Memory B cell (primary cell): ENCODE results near the gene IPO7.
"Not testable (repeated sequence)": the region's sequence is repeated elsewhere in the genome, so short reads cannot be mapped to it uniquely, and the experiment has no call there.

Experiments used
- ATAC-seq: fragments of 150-1000 bp; cut with Tn5 transposase; 2 replicates; pipeline ENCODE4 v1.10.0; 2021; ENCODE audit warnings: low read depth, mild to moderate bottlenecking, moderate library complexity
- DNase-seq, 2 donors: peaks; one replicate each; pipeline ENCODE4 v3.0.0; 2022; ENCODE audit warnings: low spot score in 2 of 2
- H3K27ac Mint-ChIP-seq: one replicate; pipeline ENCODE4 v1.8.0; 2022; ENCODE audit warnings: mild to moderate bottlenecking, moderate library complexity, mixed read lengths
- H3K27me3 Mint-ChIP-seq: one replicate; pipeline ENCODE4 v1.8.0; 2022; ENCODE audit warnings: mixed read lengths
- H3K36me3 Mint-ChIP-seq: one replicate; pipeline ENCODE4 v1.8.0; 2022; ENCODE audit warnings: mild to moderate bottlenecking, mixed read lengths
- H3K4me1 Mint-ChIP-seq: one replicate; pipeline ENCODE4 v1.8.0; 2022; ENCODE audit warnings: mixed read lengths
- H3K4me3 Mint-ChIP-seq: one replicate; pipeline ENCODE4 v1.8.0; 2022; ENCODE audit warnings: mild to moderate bottlenecking, moderate library complexity, mixed read lengths
- H3K9me3 Mint-ChIP-seq: one replicate; pipeline ENCODE4 v1.8.0; 2022; ENCODE audit warnings: mixed read lengths

Gene IPO7

DNA sequence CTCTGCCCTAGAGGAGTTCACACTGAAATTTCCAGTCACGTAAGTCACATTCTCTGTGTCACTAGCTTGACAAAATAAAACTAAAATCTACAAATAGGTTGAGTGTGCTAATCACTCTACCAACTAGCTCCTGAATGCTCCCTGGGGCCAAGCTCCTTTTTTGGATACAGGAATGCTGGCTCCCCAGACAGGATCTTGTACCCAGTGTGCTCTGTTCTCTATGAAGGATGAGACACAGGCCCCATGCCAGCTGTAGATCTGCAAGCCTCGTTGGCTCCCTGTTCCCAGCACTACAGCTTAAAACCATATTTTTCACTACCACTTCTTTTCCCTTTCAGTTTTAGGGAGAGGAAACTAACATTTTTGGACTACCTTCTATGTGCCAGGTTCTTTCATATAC is 3.7 kb upstream of the IPO7 start:
- H3K27ac Mint-ChIP-seq: no peak overlapping the region
- peaks cover 7% of the 10 kb centered on the region for H3K4me1 Mint-ChIP-seq
- no peaks in the 10 kb centered on the region for H3K36me3 Mint-ChIP-seq
- H3K4me3 Mint-ChIP-seq: no peak overlapping the region
- ATAC-seq: no peak
- DNase-seq: no peak
- no peaks in the 10 kb centered on the region for H3K27me3 Mint-ChIP-seq
- no peaks in the 10 kb centered on the region for H3K9me3 Mint-ChIP-seq

DNA sequence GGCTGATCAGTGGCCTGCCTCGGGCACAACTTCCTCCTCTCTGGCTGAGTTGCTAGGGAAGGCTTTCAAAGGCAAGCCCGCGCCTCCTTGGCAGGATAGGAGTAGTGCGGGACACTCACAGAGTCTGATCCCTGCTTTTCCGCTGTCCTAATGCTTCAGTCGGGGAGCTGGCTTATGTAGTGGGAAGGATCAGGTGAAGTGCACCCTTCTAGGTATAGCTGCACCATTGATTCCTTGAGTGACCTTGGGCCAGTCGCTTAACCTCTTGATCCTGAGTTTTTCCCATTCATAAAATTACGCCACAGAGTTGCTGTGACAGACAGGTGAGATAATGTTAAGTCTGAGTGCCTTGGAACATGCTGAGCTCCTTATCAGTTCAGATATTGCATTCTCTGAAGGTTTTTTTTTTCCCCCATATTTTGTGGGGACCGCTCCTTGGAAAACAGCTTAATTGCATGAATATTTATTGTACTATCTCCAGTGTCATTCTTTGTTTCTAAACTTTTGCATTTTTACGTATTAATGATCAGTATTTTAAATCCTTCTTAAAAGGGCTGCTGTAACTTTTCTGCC is 961 bp downstream of the IPO7 start:
- H3K36me3 Mint-ChIP-seq: peaks cover 3% of the 10 kb centered on the region
- H3K4me3 Mint-ChIP-seq: peak overlapping the region; percentile 97
- peaks cover 17% of the 10 kb centered on the region for H3K4me1 Mint-ChIP-seq
- ATAC-seq (no peak), DNase-seq (no peak)
- no peaks in the 10 kb centered on the region for H3K9me3 Mint-ChIP-seq
- peak overlapping the region; percentile 92 for H3K27ac Mint-ChIP-seq
- no peaks in the 10 kb centered on the region for H3K27me3 Mint-ChIP-seq

DNA sequence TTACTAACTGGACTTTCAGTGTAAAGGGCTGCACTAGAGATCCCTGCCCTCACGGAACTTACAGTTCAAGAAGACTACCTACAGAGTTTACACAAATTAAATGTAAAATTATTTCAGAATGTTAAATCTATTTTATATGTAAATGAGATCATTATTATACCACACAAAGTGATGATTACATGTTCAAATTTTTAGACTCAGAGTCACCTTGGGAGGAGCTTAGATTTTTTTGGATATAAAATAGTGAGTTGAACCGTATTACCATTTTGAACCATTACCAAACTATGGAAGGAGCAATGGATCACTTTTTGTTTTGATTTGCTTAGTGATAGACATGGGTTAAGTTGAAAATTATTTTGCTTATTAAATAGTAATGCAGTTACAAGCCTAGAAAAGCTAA is 1.6 kb downstream of the IPO7 start:
- no peak for ATAC-seq
- H3K27ac Mint-ChIP-seq: no peak overlapping the region
- no peak overlapping the region for H3K4me3 Mint-ChIP-seq
- H3K9me3 Mint-ChIP-seq: no peaks in the 10 kb centered on the region
- no peaks in the 10 kb centered on the region for H3K27me3 Mint-ChIP-seq
- peaks cover 17% of the 10 kb centered on the region for H3K4me1 Mint-ChIP-seq
- no peak for DNase-seq
- peaks cover 3% of the 10 kb centered on the region for H3K36me3 Mint-ChIP-seq

DNA sequence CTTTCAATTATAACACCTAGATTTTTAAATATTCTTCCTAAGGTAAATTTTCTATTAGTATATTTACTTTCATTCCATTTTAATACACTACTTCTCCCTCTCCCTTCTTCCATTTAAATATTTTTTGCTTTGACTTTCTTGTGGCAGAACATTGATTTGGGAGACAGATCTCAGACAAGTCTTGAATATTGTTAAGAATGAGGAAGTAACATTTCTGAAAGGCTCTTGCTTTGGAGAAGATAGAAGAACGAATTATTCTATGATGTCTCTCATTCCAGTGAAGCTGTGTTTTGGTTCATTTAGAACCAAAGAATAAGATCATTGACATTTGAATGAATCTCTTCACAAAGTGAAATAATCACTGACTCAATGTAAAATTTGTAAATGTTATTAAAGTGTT is 2.4 kb downstream of the IPO7 start:
- peak overlapping the region; percentile 24 for H3K4me3 Mint-ChIP-seq
- no peak for ATAC-seq

DNA sequence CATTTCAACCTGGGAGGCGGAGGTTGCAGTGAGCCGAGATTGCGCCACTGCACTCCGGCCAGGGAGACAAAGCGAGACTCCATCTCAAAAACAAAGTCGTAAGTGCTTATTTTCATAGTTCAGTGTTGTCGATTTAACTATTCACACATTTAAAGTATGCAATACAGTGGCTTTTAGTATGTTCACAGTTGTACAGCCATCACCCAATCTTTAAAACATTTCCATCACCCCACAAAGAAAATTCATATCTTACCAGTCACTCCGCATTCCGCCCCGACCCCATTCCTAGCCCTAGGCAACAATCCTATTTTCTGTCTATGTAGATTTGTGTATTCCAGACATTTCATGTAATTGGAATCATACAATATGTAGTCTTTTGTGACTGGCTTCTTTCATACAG is 11.9 kb downstream of the IPO7 start:
- H3K9me3 Mint-ChIP-seq: no peaks in the 10 kb centered on the region
- DNase-seq: no peak
- peaks cover 34% of the 10 kb centered on the region for H3K4me1 Mint-ChIP-seq
- H3K27me3 Mint-ChIP-seq: no peaks in the 10 kb centered on the region
- no peak for ATAC-seq
- peaks cover 17% of the 10 kb centered on the region for H3K36me3 Mint-ChIP-seq
- H3K27ac Mint-ChIP-seq: peak overlapping the region; percentile 35
- peak overlapping the region; percentile 39 for H3K4me3 Mint-ChIP-seq

More for the DNA sequence above, 2.4 kb downstream of the IPO7 start:
- Mint-ChIP-seq H3K36me3 (peaks cover 3% of the 10 kb centered on the region), H3K27me3 (no peaks in the 10 kb centered on the region), H3K4me1 (peaks cover 17% of the 10 kb centered on the region), H3K27ac (peak overlapping the region; percentile 56), H3K9me3 (no peaks in the 10 kb centered on the region)
- DNase-seq: no peak

DNA sequence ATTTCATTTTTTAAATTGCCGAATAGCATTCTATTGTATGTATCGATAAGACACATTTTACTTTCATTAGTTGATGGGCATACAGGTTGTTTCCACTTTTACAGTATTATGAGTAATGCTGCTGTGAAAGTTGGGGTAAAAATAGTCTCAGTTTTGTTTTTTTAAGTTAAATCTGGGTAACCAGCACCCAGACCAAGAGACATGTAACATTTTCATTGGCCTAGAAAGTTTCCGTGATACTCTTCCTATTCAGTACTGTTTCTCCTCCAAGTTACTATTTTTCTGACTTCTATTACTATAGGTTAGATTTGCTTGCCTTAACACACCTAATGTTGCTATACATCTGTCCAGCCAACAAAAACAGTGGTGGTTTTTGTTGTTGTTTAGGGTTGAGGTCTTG is 12.3 kb downstream of the IPO7 start:
- Mint-ChIP-seq H3K36me3 (peaks cover 17% of the 10 kb centered on the region), H3K27ac (peak overlapping the region; percentile 35), H3K27me3 (no peaks in the 10 kb centered on the region), H3K4me1 (peaks cover 35% of the 10 kb centered on the region), H3K9me3 (no peaks in the 10 kb centered on the region), H3K4me3 (no peak overlapping the region)
- DNase-seq (no peak), ATAC-seq (no peak)

DNA sequence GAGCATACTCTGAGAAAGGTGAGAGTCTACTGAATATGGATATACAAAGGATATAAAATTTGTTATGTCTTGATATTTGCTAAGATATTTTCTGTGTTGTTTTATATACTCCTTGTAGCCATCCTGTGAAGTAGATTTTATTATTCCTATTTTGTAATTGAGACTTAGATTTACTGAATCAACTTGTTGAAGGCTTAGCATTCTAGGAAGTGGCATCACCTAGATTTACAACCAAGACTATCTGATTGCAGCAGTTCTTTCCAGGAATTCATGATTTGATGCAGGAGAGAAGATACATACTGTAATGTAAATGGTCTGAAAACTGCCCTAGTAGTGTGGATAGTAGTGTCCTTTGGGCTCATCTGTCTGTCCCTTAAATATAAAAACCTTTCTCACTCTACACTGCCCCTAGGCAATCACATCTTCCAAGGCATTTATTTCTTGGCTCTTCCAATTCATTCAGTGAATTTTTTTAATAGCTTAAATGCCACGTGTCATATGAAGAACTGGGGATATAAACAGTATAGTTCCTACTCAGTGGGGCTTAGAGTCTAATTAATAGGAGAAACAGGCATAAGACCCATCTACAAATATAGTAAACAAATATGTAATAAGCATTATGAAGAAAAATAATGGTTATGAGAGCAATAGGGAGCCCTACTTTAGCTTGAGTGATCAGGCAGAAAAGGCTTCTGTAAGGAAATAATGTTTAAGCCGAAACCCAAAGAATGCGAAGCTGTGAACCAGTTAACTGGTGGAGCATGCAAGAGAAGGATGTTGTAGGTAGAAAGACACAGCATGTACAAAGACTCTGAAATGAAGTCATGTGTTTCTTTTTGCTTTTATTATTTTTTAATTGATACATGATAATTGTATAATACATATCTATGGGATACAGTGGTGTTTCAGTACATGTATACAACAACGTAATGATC is 13.6 kb downstream of the IPO7 start:
- peaks cover 14% of the 10 kb centered on the region for H3K36me3 Mint-ChIP-seq
- peak overlapping the region; percentile 27 for H3K4me3 Mint-ChIP-seq
- peaks cover 34% of the 10 kb centered on the region for H3K4me1 Mint-ChIP-seq
- no peaks in the 10 kb centered on the region for H3K27me3 Mint-ChIP-seq
- no peak for ATAC-seq
- H3K27ac Mint-ChIP-seq: peak overlapping the region; percentile 77
- H3K9me3 Mint-ChIP-seq: no peaks in the 10 kb centered on the region
- DNase-seq: no peak

DNA sequence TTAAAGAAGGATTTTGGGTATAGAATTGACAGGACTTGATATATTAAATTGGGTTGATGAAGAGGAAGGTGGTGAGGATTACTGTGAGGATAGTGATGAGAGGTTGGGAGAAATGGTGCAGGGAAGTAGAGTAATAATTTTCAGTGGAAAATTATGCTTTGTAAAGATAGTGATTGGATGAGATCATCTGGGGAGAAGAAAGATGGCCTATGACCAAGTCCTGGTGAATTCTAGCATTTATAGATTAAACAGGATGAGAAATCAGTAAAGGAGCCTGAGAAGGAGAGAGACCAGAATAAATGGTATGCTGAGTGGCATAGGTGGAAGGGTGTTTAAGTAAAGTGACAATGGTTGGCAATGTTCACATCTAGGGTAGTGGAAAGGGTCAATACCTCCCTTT is 15.0 kb downstream of the IPO7 start:
- Mint-ChIP-seq H3K4me3 (no peak overlapping the region), H3K4me1 (peaks cover 32% of the 10 kb centered on the region), H3K36me3 (peaks cover 13% of the 10 kb centered on the region), H3K27ac (no peak overlapping the region), H3K27me3 (no peaks in the 10 kb centered on the region), H3K9me3 (no peaks in the 10 kb centered on the region)
- DNase-seq (no peak), ATAC-seq (no peak)

DNA sequence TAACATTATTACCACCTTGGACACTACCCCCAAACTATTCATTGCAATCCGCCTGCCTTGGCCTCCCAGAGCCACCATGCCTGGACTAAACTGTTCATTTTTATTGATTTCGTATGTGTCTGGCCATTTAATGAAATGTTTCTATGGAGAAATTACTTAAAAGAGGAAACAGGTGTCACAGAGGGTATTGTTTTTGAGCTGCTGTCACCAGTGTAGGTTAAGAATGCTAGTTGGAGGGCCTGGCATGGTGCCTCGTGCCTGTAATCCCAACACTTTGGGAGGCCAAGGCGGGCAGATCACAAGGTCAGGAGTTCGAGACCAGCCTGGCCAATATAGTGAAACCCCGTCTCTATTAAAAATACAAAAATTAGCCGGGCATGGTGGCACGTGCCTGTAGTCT is 17.4 kb downstream of the IPO7 start:
- not testable (repeated sequence) for H3K27me3 Mint-ChIP-seq, ATAC-seq, H3K27ac Mint-ChIP-seq, DNase-seq, H3K4me3 Mint-ChIP-seq, H3K9me3 Mint-ChIP-seq
- H3K4me1 Mint-ChIP-seq: peaks cover 23% of the 10 kb centered on the region
- peaks cover 13% of the 10 kb centered on the region for H3K36me3 Mint-ChIP-seq

DNA sequence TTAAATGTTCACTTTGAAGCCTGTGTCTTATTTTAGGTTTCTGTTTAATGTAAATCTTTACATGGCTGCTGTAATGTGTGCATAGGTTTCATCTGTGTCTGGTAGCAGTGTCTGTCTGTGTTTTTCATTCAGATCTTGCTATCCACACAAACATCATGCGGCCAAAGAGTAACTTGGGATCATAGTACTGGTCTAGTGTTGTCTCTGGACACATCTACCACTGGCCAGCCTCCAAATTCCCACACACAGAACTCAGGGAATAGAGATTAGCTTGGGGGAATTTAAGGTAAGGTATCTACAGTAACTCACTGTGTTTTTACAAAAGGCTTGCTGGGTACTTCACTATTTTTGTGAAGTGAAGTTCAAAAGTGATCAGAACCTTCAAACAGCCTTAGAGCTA is 44.3 kb downstream of the IPO7 start:
- DNase-seq: no peak
- no peaks in the 10 kb centered on the region for H3K4me1 Mint-ChIP-seq
- H3K36me3 Mint-ChIP-seq: peaks cover 23% of the 10 kb centered on the region
- H3K27me3 Mint-ChIP-seq: no peaks in the 10 kb centered on the region
- ATAC-seq: no peak
- peak overlapping the region; percentile 60 for H3K27ac Mint-ChIP-seq
- H3K9me3 Mint-ChIP-seq: no peaks in the 10 kb centered on the region
- H3K4me3 Mint-ChIP-seq: no peak overlapping the region

DNA sequence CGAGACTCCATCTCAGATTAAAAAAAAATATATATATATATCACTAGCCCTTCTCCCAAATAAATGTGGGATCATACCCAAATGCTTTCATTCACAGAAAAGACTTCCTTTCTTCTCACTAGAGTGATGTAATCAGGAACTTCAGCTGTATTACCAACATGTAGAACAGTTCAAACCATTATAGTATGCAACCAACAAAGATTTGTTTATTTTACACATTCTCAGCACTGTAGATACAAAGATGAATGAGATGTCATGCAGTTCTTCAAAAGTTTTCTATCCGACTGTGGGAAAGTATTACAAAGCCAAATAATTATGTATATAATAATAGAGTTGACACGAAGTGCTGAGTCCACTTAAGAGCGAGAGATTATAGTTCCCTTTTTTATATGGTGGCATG is 54.2 kb downstream of the IPO7 start:
- Mint-ChIP-seq H3K36me3 (peaks cover 30% of the 10 kb centered on the region), H3K27ac (no peak overlapping the region), H3K27me3 (no peaks in the 10 kb centered on the region), H3K4me3 (no peak overlapping the region), H3K9me3 (no peaks in the 10 kb centered on the region), H3K4me1 (no peaks in the 10 kb centered on the region)
- ATAC-seq (no peak), DNase-seq (no peak)

DNA sequence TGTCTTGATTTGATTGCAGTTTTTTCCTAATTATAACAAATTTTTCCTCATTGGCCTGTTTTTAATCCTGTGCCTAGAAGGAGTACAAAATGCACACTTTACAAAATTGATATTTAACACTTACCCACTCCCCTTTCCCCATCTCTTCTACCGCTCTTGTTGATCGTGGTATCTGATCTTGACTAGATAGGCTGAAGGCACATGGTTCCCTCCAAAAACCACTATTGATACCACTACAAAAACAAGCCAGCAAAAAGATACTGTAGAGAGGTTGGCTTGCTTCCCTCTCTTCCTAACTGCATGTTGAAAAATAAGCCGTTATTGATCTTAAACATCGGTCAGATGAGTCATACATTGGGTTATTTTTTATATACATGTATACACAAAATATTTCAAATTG is 61.8 kb downstream of the IPO7 start:
- no peaks in the 10 kb centered on the region for H3K4me1 Mint-ChIP-seq
- peaks cover 13% of the 10 kb centered on the region for H3K36me3 Mint-ChIP-seq
- H3K27ac Mint-ChIP-seq: peak overlapping the region; percentile 17
- H3K27me3 Mint-ChIP-seq: no peaks in the 10 kb centered on the region
- H3K4me3 Mint-ChIP-seq: no peak overlapping the region
- no peaks in the 10 kb centered on the region for H3K9me3 Mint-ChIP-seq
- no peak for DNase-seq
- ATAC-seq: no peak

DNA sequence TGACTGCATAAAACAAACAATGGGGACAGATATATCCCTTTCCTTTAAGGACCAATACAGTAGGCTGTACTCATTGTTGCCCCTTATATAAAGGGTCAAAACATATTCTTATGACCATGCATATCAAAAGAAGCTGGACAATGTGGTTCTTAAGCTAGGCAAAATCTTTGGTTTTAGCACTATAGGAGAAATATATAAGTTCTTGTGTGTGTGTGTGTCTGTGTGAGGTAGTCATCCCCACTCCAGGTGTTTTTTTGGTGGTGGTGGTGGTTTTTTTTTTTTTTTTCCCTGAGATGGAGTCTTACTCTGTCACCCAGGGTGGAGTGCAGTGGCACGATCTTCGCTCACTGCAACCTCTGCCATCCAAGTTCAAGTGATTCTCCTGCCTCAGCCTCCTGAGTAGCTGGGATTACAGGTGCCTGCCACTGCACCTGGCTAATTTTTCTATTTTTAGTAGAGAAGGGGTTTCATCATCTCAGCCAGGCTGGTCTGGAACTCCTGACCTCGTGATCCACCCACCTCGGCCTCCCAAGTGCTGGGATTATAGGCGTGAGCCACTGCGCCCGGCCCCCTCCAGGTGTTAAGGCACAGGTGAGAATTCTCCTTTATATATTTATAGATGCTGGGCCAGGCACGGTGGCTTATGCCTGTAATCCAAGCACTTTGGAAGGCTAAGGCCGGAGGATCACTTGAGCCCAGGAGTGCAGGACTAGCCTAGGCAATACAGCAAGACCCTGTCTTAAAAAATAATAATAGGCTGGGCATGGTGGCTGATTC is 64.3 kb downstream of the IPO7 start:
- H3K4me1 Mint-ChIP-seq: no peaks in the 10 kb centered on the region
- H3K27ac Mint-ChIP-seq: no peak overlapping the region
- peaks cover 7% of the 10 kb centered on the region for H3K36me3 Mint-ChIP-seq
- H3K9me3 Mint-ChIP-seq: no peaks in the 10 kb centered on the region
- H3K27me3 Mint-ChIP-seq: no peaks in the 10 kb centered on the region
- no peak overlapping the region for H3K4me3 Mint-ChIP-seq
- DNase-seq: no peak
- no peak for ATAC-seq

DNA sequence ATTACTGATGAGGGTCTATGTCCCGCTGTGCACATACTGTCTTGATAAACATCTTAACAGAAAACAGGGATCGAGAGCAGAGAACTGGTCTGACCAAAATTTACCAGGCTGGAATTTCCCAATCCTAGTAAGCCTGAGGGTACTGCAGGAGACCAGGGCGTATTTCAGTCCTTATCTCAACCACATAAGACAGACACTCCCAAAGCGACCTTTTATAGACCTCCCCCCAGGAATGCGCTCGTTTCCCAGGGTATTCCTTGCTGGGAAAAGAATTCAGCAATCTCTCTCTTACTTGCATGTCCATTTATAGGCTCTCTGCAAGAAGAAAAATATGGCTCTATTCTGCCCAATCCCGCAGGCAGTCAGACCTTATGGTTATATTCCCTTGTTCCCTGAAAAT is 67.6 kb downstream of the IPO7 start:
- H3K9me3 Mint-ChIP-seq, H3K27ac Mint-ChIP-seq, H3K4me1 Mint-ChIP-seq, H3K4me3 Mint-ChIP-seq, ATAC-seq, DNase-seq, H3K36me3 Mint-ChIP-seq, H3K27me3 Mint-ChIP-seq: not testable (repeated sequence)
